Measurements from ENCODE around the gene KCNJ6.
"Not testable (repeated sequence)": the region's sequence is repeated elsewhere in the genome, so short reads cannot be mapped to it uniquely, and the experiment has no call there.

The KCNJ6 gene

DNA sequence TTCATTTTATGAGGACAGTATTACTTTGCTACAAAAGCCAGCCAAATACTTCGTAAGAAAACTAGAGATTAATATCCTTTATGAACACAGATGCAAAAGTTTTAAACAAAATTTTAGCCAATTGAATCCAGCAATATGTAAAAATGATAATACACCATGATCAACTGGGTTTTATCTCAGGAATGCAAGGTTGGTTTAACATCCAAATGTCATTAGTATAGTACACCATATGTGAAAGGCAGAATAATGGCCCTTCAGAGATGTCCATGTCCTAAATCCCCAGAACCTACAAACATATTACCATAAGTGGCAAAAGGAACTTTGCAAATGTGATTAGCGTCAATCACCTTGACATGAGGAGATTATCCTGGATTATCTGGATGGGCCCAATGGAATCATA is 16.7 kb upstream of the KCNJ6 start:
- no peak for ATAC-seq
- no peak for TF ChIP-seq ARNTL (CRISPR knock-in tag; IDR thresholded peaks at IDR 0.05; ENCODE audit: borderline replicate concordance, low read depth)

DNA sequence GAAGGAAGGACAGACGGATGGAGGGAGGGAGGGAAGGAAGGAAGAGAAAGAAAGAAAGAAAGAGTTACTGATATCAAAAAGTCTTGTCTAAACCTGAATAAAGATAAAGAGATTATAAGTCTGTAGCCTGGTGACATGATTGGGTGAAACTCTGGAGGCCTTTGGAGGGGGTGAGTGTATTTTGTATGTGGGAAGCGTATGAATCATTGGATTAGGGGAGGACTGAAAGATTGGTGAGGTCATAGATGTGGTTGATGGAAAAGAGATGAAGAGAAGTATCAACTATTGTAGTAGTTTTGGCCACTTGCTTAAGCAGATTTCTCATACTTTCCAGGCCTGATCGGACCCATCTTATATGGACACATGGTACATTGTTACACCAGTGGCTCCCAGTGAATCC is 11.5 kb upstream of the KCNJ6 start:
- TF ChIP-seq BACH2 (CRISPR knock-in tag; IDR thresholded peaks at IDR 0.05; ENCODE audit: borderline replicate concordance) (no peak), RARB (CRISPR knock-in tag; IDR thresholded peaks at IDR 0.05) (no peak), SNAI2 (CRISPR knock-in tag; IDR thresholded peaks at IDR 0.05) (no peak), TOX (CRISPR knock-in tag; IDR thresholded peaks at IDR 0.05; ENCODE audit: borderline replicate concordance) (no peak)
- TF ChIP-seq, protein P1, sequence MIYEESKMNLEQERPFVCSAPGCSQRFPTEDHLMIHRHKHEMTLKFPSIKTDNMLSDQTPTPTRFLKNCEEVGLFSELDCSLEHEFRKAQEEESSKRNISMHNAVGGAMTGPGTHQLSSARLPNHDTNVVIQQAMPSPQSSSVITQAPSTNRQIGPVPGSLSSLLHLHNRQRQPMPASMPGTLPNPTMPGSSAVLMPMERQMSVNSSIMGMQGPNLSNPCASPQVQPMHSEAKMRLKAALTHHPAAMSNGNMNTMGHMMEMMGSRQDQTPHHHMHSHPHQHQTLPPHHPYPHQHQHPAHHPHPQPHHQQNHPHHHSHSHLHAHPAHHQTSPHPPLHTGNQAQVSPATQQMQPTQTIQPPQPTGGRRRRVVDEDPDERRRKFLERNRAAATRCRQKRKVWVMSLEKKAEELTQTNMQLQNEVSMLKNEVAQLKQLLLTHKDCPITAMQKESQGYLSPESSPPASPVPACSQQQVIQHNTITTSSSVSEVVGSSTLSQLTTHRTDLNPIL (CRISPR knock-in tag; IDR thresholded peaks at IDR 0.05; ENCODE audit: low read depth) = no peak
- TF ChIP-seq, protein P2, sequence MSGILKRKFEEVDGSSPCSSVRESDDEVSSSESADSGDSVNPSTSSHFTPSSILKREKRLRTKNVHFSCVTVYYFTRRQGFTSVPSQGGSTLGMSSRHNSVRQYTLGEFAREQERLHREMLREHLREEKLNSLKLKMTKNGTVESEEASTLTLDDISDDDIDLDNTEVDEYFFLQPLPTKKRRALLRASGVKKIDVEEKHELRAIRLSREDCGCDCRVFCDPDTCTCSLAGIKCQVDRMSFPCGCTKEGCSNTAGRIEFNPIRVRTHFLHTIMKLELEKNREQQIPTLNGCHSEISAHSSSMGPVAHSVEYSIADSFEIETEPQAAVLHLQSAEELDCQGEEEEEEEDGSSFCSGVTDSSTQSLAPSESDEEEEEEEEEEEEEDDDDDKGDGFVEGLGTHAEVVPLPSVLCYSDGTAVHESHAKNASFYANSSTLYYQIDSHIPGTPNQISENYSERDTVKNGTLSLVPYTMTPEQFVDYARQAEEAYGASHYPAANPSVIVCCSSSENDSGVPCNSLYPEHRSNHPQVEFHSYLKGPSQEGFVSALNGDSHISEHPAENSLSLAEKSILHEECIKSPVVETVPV (CRISPR knock-in tag; IDR thresholded peaks at IDR 0.05) = no peak
- ATAC-seq = no peak

DNA sequence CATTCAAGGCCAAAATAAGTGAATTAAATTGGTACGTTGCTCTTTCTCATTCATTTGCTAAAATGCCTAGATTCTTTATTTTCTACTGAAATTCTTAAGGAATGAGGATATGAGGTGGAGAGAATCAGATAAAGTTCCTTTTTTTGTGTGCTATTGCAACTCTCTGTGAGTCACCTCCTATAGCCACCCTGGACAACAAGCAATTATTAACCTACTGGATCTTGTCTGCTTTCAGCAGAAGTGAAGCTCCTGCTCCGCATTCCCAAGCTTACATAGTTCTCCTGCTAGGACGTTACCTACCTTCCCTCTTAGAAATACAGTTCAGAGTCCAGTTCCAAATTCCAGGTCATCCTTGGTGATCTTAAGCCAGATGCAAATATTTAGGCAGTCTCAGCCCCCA is 4.8 kb upstream of the KCNJ6 start:
- ATAC-seq = no peak
- TF ChIP-seq ZNF565 (CRISPR knock-in tag; conservative IDR thresholded peaks at IDR 0.05; ENCODE audit: low read depth) (no peak), TCF4 (CRISPR knock-in tag; IDR thresholded peaks at IDR 0.05; ENCODE audit: borderline replicate concordance) (no peak), CSDC2 (CRISPR knock-in tag; IDR thresholded peaks at IDR 0.05) (no peak), ARNTL (CRISPR knock-in tag; IDR thresholded peaks at IDR 0.05; ENCODE audit: borderline replicate concordance, low read depth) (no peak), ZC3H10 (CRISPR knock-in tag; IDR thresholded peaks at IDR 0.05) (no peak), ISL1 (CRISPR knock-in tag; IDR thresholded peaks at IDR 0.05) (no peak), ZFP30 (CRISPR knock-in tag; IDR thresholded peaks at IDR 0.05) (no peak), ZNF70 (CRISPR knock-in tag; IDR thresholded peaks at IDR 0.05) (no peak), ZFP3 (CRISPR knock-in tag; IDR thresholded peaks at IDR 0.05) (no peak), ESRRG (CRISPR knock-in tag; IDR thresholded peaks at IDR 0.05) (no peak), TOX (CRISPR knock-in tag; IDR thresholded peaks at IDR 0.05; ENCODE audit: borderline replicate concordance) (no peak), RARB (CRISPR knock-in tag; IDR thresholded peaks at IDR 0.05) (no peak), PPARA (CRISPR knock-in tag; IDR thresholded peaks at IDR 0.05; ENCODE audit: borderline replicate concordance) (no peak), SNAI2 (CRISPR knock-in tag; IDR thresholded peaks at IDR 0.05) (no peak)
- TF ChIP-seq, protein P3, sequence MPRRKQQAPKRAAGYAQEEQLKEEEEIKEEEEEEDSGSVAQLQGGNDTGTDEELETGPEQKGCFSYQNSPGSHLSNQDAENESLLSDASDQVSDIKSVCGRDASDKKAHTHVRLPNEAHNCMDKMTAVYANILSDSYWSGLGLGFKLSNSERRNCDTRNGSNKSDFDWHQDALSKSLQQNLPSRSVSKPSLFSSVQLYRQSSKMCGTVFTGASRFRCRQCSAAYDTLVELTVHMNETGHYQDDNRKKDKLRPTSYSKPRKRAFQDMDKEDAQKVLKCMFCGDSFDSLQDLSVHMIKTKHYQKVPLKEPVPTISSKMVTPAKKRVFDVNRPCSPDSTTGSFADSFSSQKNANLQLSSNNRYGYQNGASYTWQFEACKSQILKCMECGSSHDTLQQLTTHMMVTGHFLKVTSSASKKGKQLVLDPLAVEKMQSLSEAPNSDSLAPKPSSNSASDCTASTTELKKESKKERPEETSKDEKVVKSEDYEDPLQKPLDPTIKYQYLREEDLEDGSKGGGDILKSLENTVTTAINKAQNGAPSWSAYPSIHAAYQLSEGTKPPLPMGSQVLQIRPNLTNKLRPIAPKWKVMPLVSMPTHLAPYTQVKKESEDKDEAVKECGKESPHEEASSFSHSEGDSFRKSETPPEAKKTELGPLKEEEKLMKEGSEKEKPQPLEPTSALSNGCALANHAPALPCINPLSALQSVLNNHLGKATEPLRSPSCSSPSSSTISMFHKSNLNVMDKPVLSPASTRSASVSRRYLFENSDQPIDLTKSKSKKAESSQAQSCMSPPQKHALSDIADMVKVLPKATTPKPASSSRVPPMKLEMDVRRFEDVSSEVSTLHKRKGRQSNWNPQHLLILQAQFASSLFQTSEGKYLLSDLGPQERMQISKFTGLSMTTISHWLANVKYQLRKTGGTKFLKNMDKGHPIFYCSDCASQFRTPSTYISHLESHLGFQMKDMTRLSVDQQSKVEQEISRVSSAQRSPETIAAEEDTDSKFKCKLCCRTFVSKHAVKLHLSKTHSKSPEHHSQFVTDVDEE (CRISPR knock-in tag; IDR thresholded peaks at IDR 0.05) = no peak
- TF ChIP-seq, protein P2 (CRISPR knock-in tag; IDR thresholded peaks at IDR 0.05) = no peak

DNA sequence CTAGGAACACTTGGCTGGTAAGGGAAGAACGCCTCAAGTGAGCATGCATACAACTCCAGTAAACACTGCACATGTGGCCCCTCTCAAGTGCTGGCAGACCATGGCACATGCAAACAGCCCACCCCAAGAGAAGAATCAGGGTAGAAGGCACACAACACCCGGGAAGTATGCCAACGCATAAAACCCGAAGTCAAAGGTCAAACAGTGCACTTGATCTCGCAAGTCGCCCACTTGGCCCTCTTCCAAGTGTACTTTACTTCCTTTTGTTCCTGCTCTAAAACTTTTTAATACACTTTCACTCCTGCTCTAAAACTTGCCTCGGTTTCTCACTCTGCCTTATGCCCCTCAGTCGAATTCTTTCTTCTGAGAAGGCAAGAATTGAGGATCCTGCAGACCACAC is 4.0 kb upstream of the KCNJ6 start:
- not testable (repeated sequence) for ATAC-seq

DNA sequence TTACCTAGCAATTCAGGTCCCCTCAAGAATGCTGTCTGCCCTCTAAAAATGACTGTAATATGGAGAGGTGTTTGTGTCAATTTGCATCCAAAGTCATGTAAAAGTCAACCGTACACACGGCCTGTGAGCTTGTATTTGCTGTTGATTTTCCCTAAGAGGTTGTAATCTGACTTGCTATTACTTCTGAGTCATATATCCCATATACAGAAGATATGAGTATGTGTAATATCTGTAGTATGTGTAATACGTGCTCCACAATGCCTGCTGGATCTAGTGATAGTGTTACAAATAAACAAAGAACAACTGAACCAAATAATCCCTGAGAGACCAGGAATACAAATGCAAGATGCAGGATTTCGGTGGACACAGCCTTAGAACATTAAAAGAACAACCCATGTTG is 1.4 kb upstream of the KCNJ6 start:
- ATAC-seq = no peak
- TF ChIP-seq TOX (CRISPR knock-in tag; IDR thresholded peaks at IDR 0.05; ENCODE audit: borderline replicate concordance) (no peak), ARNTL (CRISPR knock-in tag; IDR thresholded peaks at IDR 0.05; ENCODE audit: borderline replicate concordance, low read depth) (no peak), GLIS3 (CRISPR knock-in tag; IDR thresholded peaks at IDR 0.05) (no peak), ESRRG (CRISPR knock-in tag; IDR thresholded peaks at IDR 0.05) (no peak), ZFP3 (CRISPR knock-in tag; IDR thresholded peaks at IDR 0.05) (no peak), ZNF8 (CRISPR knock-in tag; IDR thresholded peaks at IDR 0.05) (no peak)
- TF ChIP-seq, protein P2 (CRISPR knock-in tag; IDR thresholded peaks at IDR 0.05) = no peak
- TF ChIP-seq, protein P1 (CRISPR knock-in tag; IDR thresholded peaks at IDR 0.05; ENCODE audit: low read depth) = no peak
- TF ChIP-seq, protein P4, sequence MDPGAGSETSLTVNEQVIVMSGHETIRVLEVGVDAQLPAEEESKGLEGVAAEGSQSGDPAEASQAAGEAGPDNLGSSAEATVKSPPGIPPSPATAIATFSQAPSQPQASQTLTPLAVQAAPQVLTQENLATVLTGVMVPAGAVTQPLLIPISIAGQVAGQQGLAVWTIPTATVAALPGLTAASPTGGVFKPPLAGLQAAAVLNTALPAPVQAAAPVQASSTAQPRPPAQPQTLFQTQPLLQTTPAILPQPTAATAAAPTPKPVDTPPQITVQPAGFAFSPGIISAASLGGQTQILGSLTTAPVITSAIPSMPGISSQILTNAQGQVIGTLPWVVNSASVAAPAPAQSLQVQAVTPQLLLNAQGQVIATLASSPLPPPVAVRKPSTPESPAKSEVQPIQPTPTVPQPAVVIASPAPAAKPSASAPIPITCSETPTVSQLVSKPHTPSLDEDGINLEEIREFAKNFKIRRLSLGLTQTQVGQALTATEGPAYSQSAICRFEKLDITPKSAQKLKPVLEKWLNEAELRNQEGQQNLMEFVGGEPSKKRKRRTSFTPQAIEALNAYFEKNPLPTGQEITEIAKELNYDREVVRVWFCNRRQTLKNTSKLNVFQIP (CRISPR knock-in tag; IDR thresholded peaks at IDR 0.05; ENCODE audit: borderline replicate concordance, low read depth) = no peak

All from SK-N-SH treated with all-trans-retinoic acid at 6 μM for 48 hours (cell line).